ENCODE results near the gene BMPER.

BMPER gene

GRCh38 chr7:34026481-34027190 lies 121.3 kb downstream of the BMPER start:
- no peak for DNase-seq (ENCODE audit: low read depth in 2 of 2)

GRCh38 chr7:34031156-34031555 lies 125.8 kb downstream of the BMPER start:
- no peak for DNase-seq (ENCODE audit: low read depth in 2 of 2)

- DNase-seq (ENCODE audit: low read depth in 2 of 2) = no peak
These were observed 129.4 kb downstream of the BMPER start for GRCh38 chr7:34034728-34035127.

- no peak for DNase-seq (ENCODE audit: low read depth in 2 of 2)
These were observed 130.9 kb downstream of the BMPER start for GRCh38 chr7:34036051-34036920.

DNA sequence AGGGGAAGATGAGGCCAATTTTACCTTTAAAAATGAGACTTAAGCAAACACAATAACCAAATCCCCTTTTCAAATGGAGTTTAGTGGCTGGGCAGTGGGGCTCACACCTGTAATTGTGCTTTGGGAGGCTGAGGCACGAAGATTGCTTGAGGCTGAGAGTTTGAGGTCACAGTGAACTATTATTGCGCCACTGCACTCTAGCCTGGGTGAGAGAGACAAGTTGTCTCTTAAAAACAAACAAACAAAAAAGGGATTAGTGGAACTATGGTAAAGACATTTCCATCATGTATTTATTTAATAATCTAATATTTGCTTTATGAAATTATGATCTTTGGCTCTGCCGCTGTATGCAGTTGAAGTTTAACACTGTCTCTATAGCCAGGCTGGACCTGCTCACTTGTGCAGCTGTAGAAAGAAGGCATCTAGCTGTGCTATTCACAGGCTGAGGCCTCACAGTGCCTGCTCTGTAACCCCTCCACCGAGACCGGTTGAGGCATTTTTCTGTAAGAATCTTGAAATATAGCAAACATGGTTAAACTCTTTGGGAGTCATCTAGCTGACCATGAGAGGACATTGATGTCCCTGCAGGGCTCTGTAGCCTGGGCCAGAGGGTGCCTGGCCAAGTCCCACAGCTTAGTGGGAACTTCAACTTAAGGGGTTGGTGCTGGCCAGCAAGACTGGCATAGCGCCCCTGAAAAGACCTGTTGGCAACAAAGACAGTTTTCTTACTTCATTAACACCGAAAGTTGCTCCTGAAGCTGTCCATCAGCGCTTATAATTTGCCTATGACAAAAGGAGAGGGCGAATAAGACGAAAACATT lies 131.8 kb downstream of the BMPER start:
- DNase-seq (ENCODE audit: low read depth in 2 of 2) = no peak

GRCh38 chr7:34038816-34039470 lies 133.6 kb downstream of the BMPER start:
- no peak for DNase-seq (ENCODE audit: low read depth in 2 of 2)

DNA sequence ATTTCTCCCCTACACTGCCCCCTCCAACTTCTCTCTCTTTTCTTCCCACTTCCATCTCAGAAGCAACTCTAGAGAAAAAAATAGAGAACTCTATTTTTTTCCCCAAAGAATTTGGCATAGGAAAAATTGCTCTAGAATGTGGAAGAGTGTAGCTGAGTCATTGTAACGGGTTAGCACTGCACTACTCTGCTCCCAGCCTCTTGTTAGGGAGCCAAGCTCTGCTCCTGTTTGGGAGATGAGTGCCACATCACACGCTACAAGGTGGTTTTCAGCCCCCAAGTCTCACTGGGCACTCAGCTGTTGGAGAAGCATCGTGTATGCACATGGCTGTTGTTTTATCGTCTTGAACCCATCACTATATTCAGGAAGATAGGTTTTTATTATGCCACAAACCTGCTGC lies 136.4 kb downstream of the BMPER start:
- no peak for DNase-seq (ENCODE audit: low read depth in 2 of 2)

GRCh38 chr7:34042406-34042805 lies 137.1 kb downstream of the BMPER start:
- DNase-seq (ENCODE audit: low read depth in 2 of 2) = no peak

DNA sequence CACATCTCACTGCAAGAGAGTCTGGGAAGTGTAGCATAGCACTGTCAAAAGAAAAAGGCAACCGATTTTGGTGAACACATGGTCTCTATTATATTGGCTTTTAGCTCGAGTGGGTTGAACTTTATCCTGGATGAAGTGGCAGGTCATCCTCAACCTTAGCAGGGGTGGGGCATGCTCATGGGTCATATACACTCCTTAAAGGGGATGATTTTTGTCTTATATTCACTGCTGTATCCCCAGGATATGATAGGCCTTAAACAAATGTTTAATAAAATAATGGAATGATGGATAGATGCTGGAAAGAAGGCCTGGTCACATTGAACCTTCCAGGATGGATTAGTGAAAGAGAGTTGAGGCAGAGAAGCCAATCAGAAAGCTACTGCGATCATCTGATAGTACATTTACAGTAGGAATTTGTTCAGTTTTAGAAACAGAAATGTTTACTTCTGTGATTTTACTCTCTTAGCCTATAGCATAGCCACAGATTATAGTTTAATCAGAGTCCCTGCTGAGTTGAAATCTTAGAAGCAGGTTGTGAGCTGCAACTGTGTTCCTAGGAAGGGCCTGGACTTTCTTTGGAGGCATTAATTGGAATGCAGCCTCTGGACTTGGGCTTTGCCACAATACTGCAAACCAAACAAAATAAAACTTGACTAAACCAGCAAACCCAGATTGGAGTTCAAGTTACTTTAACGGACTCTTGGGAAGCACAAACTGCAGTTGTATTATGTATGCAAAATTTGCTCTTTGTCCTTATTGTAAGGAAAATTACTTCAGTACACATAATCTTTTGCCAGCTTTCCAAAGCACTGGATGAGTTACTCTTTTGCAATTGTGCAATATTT lies 138.3 kb downstream of the BMPER start:
- no peak for DNase-seq (ENCODE audit: low read depth in 2 of 2)

DNA sequence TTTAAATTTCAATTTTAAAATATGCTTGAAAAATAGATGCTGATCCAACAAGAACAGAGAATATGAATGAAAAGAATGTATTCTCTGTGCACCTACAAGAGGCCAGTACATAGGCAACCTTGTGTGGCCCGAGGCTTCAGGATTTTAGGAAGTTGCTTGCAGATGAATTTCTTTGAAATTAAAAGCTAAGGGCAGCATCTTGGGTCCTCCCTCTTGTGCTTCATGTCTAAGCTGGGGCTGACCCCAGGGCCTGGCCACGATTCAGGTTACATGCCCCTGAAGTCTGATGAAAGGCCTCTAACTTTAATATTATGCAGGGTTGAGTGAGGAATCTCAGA lies 138.9 kb downstream of the BMPER start:
- DNase-seq (ENCODE audit: low read depth in 2 of 2) = no peak

DNA sequence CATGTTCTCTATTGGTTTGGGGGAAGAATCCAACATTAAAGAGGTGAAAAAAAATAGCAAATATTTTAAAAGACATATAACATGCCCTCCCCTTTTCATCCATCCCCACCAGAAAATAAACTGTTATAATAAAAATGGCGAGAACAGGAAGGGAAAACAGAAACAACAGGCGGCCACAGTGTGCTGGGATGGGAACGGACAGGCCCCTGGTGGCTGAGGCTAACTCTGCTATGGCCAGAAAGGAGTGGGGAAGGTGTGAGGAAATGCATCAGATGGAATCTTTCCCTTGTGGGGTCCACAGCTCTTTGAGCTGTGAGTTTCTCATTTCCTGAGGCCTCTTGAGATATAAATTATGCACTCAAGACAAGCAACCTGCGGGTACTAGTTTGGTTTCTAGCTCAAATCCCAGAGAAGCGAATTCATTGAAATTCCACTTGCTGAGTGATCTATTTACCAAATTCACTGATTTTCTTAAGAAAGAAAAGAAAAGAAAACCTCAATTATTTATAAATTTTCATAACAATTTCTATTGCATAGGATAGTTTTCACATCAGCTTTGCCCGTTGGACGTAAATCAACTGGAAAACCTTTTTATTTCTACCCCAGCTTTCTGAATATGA lies 139.5 kb downstream of the BMPER start:
- DNase-seq (ENCODE audit: low read depth in 2 of 2) = no peak

DNA sequence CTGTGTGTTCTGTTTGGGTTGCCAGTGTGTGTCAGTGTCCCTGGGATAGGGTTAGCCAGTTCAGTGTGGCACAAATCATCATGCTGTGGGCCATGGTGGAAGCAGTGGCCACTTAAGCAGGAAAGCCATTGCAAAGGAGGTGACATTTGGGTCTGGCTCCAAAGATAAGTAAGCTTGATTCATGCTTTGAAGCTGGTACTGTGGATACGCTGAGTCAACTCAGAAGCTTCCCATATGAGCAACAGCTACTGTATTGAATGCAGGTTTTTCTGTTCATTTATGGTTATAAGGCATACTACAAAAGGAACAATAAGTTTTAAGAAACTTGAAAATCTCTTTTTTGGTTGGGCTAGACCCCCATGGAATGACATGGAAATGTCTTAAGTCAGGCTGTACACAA lies 143.1 kb downstream of the BMPER start:
- DNase-seq (ENCODE audit: low read depth in 2 of 2) = no peak

DNA sequence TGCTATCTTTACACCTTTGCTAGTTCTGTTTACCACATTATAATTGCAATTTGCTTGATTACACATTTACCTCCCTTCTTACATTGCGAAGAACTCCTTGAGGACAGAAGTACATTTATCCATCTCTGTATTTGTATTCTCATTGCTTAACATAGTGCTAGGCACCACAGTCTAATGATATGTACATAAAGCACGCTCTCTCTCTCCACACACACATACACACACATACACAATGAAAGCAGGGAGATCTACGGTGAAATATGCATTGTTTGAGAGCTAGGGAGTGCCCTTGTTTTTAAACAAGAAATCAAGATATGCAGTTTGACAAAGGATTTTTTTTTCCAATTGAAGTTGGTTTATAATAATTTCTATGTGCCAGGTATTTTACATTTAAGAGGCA lies 148.7 kb downstream of the BMPER start:
- no peak for DNase-seq (ENCODE audit: low read depth in 2 of 2)

- no peak for DNase-seq (ENCODE audit: low read depth in 2 of 2)
These were observed 151.8 kb downstream of the BMPER start for GRCh38 chr7:34057136-34057535.

- no peak for DNase-seq (ENCODE audit: low read depth in 2 of 2)
These were observed 152.6 kb downstream of the BMPER start for GRCh38 chr7:34057956-34058355.

GRCh38 chr7:34058801-34059135 lies 153.4 kb downstream of the BMPER start:
- DNase-seq (ENCODE audit: low read depth in 2 of 2) = no peak

DNA sequence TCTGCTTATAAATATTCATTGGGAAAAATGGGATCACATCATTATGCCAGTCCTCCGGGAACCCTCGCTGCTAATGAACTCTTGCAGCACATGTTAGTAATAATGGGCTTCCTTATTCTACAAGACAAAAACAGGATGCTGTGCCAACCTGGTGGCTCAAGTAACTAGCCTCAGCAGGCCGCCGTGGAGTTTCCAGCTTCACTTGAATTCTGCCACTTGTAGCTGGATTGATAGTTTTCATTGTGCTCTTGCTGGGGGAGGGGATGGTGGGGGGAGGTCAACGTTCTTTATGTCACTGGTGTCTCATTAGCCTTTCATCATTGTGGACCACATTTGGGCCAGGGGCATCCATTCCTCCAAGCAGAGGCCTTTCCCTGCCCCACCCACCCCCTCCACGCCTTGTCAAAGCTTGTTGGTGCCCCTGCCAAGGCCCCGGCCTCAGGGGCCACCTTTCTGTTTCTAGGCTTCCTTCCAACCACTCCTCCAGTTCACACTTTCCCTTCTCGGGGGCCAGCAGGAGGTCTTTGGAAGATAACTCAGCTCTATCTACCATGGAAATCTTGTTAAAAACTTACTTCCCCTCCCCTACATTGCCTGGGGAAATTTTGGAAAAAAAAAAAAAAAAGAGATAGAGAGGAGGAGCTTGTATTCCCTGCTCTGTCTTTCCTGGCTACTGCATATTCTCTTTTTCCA lies 153.9 kb downstream of the BMPER start:
- DNase-seq (ENCODE audit: low read depth in 2 of 2) = no peak

DNA sequence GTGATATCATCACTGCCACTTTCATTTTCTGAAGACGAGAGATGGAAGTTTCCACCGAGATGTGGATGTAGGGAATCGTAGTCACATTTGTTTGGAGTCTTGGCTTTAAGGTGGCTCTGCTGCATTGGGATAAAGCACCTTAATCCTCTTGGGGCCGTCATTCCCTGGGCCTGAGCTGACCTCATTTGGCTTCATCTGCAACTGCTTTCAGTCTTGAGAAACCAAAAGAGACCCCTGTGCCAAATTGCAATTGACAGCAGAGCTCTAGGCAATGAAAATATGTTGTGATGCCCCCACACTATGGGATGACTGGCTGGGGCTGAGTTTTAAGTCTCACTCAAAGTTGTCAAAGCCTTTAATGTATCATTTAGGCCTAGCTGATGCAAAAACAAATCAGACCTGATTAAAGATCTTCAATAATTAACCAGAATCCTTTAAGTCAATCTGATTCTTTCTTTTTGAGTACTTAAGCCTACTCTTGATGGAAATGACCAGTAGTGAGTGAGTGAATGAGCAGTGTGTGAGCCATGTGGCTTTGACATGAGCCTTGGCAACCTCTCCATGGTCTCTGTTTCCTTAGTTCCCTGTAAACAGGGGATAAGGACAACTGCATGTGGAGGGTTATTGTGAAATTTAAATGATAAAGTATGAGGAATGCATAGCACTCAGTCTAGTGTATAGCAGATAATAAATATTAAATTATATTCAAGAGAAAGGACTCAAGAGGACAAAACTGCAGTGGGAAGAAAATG lies 155.0 kb downstream of the BMPER start:
- DNase-seq (ENCODE audit: low read depth in 2 of 2) = no peak

- no peak for DNase-seq (ENCODE audit: low read depth in 2 of 2)
These were observed 155.8 kb downstream of the BMPER start for GRCh38 chr7:34061149-34061548.

Measured in stimulated activated CD8-positive, alpha-beta memory T cell treated with anti-CD3 and anti-CD28 coated beads, Interleukin-7, amount 100 ng/mL, for 4 hours (primary cell).